Ishikawa (cell line): Measurements from ENCODE around the gene IGLON5.

Experiments
- CEBPB ChIP-seq: IDR thresholded peaks from 2 replicates; pipeline ENCODE4 v1.6.1; 2012
- EP300 ChIP-seq: IDR thresholded peaks from 2 replicates; pipeline ENCODE4 v1.6.1; 2012; ENCODE audit warnings: borderline replicate concordance
- FOXM1 ChIP-seq: IDR thresholded peaks from 2 replicates; pipeline ENCODE4 v1.6.1; 2012; ENCODE audit warnings: low read depth, borderline replicate concordance
- MAX ChIP-seq: IDR thresholded peaks from 2 replicates; pipeline ENCODE4 v1.6.1; 2012
- NFIC ChIP-seq: IDR thresholded peaks from 2 replicates; pipeline ENCODE4 v1.6.1; 2012
- RAD21 ChIP-seq: IDR thresholded peaks from 2 replicates; pipeline ENCODE4 v1.6.1; 2012; ENCODE audit warnings: low read depth
- REST ChIP-seq: IDR thresholded peaks from 2 replicates; pipeline ENCODE4 v1.6.1; 2012; ENCODE audit warnings: low read depth, mild to moderate bottlenecking
- TAF1 ChIP-seq: IDR thresholded peaks from 2 replicates; pipeline ENCODE4 v1.6.1; 2012; ENCODE audit warnings: low read depth, mild to moderate bottlenecking
- USF1 ChIP-seq: IDR thresholded peaks from 2 replicates; pipeline ENCODE4 v1.6.1; 2012
- YY1 ChIP-seq: IDR thresholded peaks from 2 replicates; pipeline ENCODE4 v1.6.1; 2012; ENCODE audit warnings: low read depth
- ZBTB7A ChIP-seq: IDR thresholded peaks from 2 replicates; pipeline ENCODE4 v1.6.1; 2012; ENCODE audit warnings: low read depth

GRCh38 chr19:51263808-51264207, 47.6 kb upstream of the IGLON5 start:
- no peak for TF ChIP-seq YY1
- no peak for TF ChIP-seq USF1
- TF ChIP-seq FOXM1, result no peak
- TF ChIP-seq TAF1, result no peak
- TF ChIP-seq CEBPB, result no peak
- TF ChIP-seq NFIC, result no peak
- TF ChIP-seq ZBTB7A, result no peak
- no peak for TF ChIP-seq RAD21
- no peak for TF ChIP-seq EP300
- TF ChIP-seq REST, result no peak
- no peak for TF ChIP-seq MAX
